Keratinocyte (primary cell): Measurements from ENCODE around the gene SPATA16. TPM values are rescaled to one million over a fixed set of nuclear protein-coding genes. Genes with fewer than 3 reads are reported as not detected.

Experiments
- DNase-seq: peaks from one replicate; pipeline ENCODE4 v3.0.0-alpha.2; 2011; ENCODE audit warnings: low read depth, missing footprints, low spot score
- FAIRE-seq: peaks from 2 replicates; lab custom pipeline; 2011; peaks lifted over from hg19 to GRCh38; lab: Jason Lieb, UNC
- H2AFZ ChIP-seq: 2 replicates; pipeline ENCODE4 v1.6.0; 2012; ENCODE audit warnings: low read length, control low read depth, inconsistent platforms; ENCODE audit not compliant: control insufficient read depth
- H3K27ac ChIP-seq: 2 replicates; pipeline ENCODE4 v1.5.1; 2011; ENCODE audit warnings: low read length; ENCODE audit not compliant: control insufficient read depth, insufficient read depth
- H3K27me3 ChIP-seq: 3 replicates; pipeline ENCODE4 v1.6.0; 2011; ENCODE audit warnings: low read length; ENCODE audit not compliant: control insufficient read depth, insufficient read depth; ENCODE audit errors: extremely low read depth
- H3K36me3 ChIP-seq, 2 experiments: 2 replicates in 1 of 2; 3 replicates in 1 of 2; pipeline ENCODE4 v1.5.1; 2011; ENCODE audit warnings: low read length in 2 of 2, mild to moderate bottlenecking in 1 of 2; ENCODE audit not compliant: control insufficient read depth in 2 of 2, insufficient read depth in 2 of 2; ENCODE audit errors: extremely low read depth in 1 of 2
- H3K4me1 ChIP-seq: 3 replicates; pipeline ENCODE4 v1.5.1; 2011; ENCODE audit warnings: low read length; ENCODE audit not compliant: control insufficient read depth, insufficient read depth; ENCODE audit errors: extremely low read depth
- H3K4me2 ChIP-seq: 3 replicates; pipeline ENCODE4 v1.6.0; 2011; ENCODE audit warnings: low read depth, low read length; ENCODE audit not compliant: control insufficient read depth, insufficient read depth; ENCODE audit errors: extremely low read depth
- H3K4me3 ChIP-seq, 3 experiments: fragments of 200-600 bp in 1 of 3; sonication (generic) in 1 of 3; 2 replicates in 2 of 3; 3 replicates in 1 of 3; pipeline ENCODE4 v1.5.1; 2011 to 2016; ENCODE audit warnings: low read length in 3 of 3, mild to moderate bottlenecking in 3 of 3, control low read depth in 2 of 3, inconsistent platforms in 1 of 3, low read depth in 1 of 3, mixed read lengths in 1 of 3, mixed run types in 1 of 3, moderate library complexity in 1 of 3; ENCODE audit not compliant: control insufficient read depth in 2 of 3, insufficient read depth in 2 of 3; ENCODE audit errors: extremely low read depth in 1 of 3
- H3K79me2 ChIP-seq: 2 replicates; pipeline ENCODE4 v1.6.0; 2012; ENCODE audit warnings: low read length; ENCODE audit not compliant: control insufficient read depth, insufficient read depth
- H3K9ac ChIP-seq: 3 replicates; pipeline ENCODE4 v1.6.0; 2011; ENCODE audit warnings: low read length; ENCODE audit not compliant: control insufficient read depth, insufficient read depth; ENCODE audit errors: extremely low read depth
- H3K9me1 ChIP-seq: 3 replicates; pipeline ENCODE4 v1.6.0; 2011; ENCODE audit warnings: low read length; ENCODE audit not compliant: control insufficient read depth, insufficient read depth; ENCODE audit errors: extremely low read depth
- H3K9me3 ChIP-seq: 2 replicates; pipeline ENCODE4 v1.5.1; 2012; ENCODE audit warnings: low read depth, low read length; ENCODE audit not compliant: control insufficient read depth
- H4K20me1 ChIP-seq: 3 replicates; pipeline ENCODE4 v1.6.0; 2011; ENCODE audit warnings: low read length; ENCODE audit not compliant: control insufficient read depth, insufficient read depth; ENCODE audit errors: extremely low read depth
- CTCF ChIP-seq, 3 experiments: IDR thresholded peaks in 1 of 3; conservative IDR thresholded peaks in 1 of 3; optimal IDR thresholded peaks in 1 of 3; 2 replicates in 2 of 3; 3 replicates in 1 of 3; pipeline versions ENCODE3 to v1.5.1; 2011; ENCODE audit warnings: low read length in 3 of 3, mild to moderate bottlenecking in 3 of 3, moderate library complexity in 2 of 3, control low read depth in 1 of 3, inconsistent platforms in 1 of 3; ENCODE audit not compliant: insufficient read depth in 2 of 3; ENCODE audit errors: extremely low read depth in 1 of 3
- EZH2 ChIP-seq: IDR thresholded peaks from one replicate; pipeline ENCODE4 v1.6.1; 2012; ENCODE audit warnings: inconsistent platforms, mild to moderate bottlenecking, low read length, moderate library complexity
- dilution Hi-C: fragments of 300-500 bp; cut with MboI; formaldehyde crosslinking; loops from one replicate; pipeline ENCODE4 v1.7.0; 2020; ENCODE audit warnings: low sequenced_read_pairs; ENCODE audit not compliant: extremely low pct_ligation_motif_present
- polyA plus RNA-seq, 5 experiments: library from polyadenylated mRNA; depleted of rRNA in 3 of 5; stranded (reverse) in 3 of 5; stranded (forward) in 1 of 5; unstranded in 1 of 5; fragments of >200 nt; gene quantifications; 1 replicate in 1 of 5; 2 replicates in 3 of 5; 3 replicates in 1 of 5; pipeline versions ENCODE4 v1.2.1 to v1.2.3, GENCODE V29; 2011 to 2012; ENCODE audit warnings: missing spikeins in 2 of 5, low read depth in 1 of 5, low replicate concordance in 1 of 5

SPATA16 gene
- polyA plus RNA-seq, 1 donor (not counting 4 experiments of a cell fraction or from before 2014, with no cell fraction given), result not detected

- H3K4me2 ChIP-seq, result no peak overlapping the region
- no peak overlapping the region for H3K9ac ChIP-seq
- no peak for FAIRE-seq
- TF ChIP-seq EZH2, result no peak
- no peak for TF ChIP-seq CTCF (optimal IDR thresholded peaks at IDR 0.05 in 1 of 3, IDR thresholded peaks at IDR 0.05 in 1 of 3, conservative IDR thresholded peaks at IDR 0.05 in 1 of 3; ENCODE audit: extremely low read depth in 1 of 3, insufficient read depth in 2 of 3, low read length in 3 of 3)
- dilution Hi-C loops, result no loop called here
- no peak overlapping the region for H2AFZ ChIP-seq
- H3K27ac ChIP-seq, result no peak overlapping the region
- no peaks in the 10 kb centered on the region for H3K79me2 ChIP-seq
- no peaks in the 10 kb centered on the region for H3K36me3 ChIP-seq
- H3K4me1 ChIP-seq, result no peaks in the 10 kb centered on the region
- H3K9me1 ChIP-seq, result no peaks in the 10 kb centered on the region
- DNase-seq, result no peak
- H3K27me3 ChIP-seq, result no peaks in the 10 kb centered on the region
- H4K20me1 ChIP-seq, result no peaks in the 10 kb centered on the region
- H3K4me3 ChIP-seq, result no peak overlapping the region
- H3K9me3 ChIP-seq, result no peaks in the 10 kb centered on the region
These were observed 301.4 kb downstream of the SPATA16 start for GRCh38 chr3:172839679-172840078.
